ENCODE measurements around the gene CDH13.

CDH13 gene

DNA sequence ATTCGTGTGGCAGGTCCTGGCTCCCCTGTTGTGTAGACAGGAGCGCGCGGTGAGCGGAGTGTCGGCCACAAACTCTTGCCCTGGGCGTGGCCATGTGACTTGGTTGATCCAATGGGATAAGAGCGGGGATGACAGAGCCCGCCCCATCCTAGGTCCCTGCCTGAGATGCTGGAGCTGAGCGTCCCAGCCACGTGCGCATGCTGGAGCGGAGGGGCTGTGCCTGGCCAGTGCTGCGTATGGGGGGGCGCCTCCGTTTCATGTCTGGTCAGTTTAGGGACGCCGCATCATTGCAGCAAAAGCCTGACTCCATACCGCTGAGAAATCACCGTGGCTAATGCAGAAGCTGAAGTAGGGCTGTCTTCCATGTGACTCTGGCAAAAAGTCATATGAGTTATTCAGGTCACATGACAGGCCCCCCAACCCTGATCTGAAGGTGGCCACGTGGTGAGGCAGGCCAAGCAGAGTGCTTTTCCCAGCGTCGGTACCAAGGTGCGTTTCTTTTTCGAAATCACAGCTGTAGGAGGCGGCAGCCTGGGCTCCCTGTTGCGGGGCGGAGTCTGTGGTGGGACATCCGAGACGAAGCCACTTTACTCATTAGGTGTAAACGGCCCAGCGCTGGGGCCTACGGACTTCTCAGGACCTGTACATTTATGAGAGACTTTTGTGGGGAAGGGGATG, 1203.5 kb downstream of the CDH13 start:
- TF ChIP-seq, protein P1, sequence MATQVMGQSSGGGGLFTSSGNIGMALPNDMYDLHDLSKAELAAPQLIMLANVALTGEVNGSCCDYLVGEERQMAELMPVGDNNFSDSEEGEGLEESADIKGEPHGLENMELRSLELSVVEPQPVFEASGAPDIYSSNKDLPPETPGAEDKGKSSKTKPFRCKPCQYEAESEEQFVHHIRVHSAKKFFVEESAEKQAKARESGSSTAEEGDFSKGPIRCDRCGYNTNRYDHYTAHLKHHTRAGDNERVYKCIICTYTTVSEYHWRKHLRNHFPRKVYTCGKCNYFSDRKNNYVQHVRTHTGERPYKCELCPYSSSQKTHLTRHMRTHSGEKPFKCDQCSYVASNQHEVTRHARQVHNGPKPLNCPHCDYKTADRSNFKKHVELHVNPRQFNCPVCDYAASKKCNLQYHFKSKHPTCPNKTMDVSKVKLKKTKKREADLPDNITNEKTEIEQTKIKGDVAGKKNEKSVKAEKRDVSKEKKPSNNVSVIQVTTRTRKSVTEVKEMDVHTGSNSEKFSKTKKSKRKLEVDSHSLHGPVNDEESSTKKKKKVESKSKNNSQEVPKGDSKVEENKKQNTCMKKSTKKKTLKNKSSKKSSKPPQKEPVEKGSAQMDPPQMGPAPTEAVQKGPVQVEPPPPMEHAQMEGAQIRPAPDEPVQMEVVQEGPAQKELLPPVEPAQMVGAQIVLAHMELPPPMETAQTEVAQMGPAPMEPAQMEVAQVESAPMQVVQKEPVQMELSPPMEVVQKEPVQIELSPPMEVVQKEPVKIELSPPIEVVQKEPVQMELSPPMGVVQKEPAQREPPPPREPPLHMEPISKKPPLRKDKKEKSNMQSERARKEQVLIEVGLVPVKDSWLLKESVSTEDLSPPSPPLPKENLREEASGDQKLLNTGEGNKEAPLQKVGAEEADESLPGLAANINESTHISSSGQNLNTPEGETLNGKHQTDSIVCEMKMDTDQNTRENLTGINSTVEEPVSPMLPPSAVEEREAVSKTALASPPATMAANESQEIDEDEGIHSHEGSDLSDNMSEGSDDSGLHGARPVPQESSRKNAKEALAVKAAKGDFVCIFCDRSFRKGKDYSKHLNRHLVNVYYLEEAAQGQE (IDR thresholded peaks at IDR 0.05; ENCODE audit: insufficient read depth in 1 of 2, low read depth in 2 of 2, low read length in 2 of 2), result no peak
- TF ChIP-seq FOXP2 (optimal IDR thresholded peaks at IDR 0.05; ENCODE audit: borderline replicate concordance, extremely low read depth, extremely low read length, insufficient read depth) (no peak), POLR2AphosphoS5 (IDR thresholded peaks at IDR 0.05; ENCODE audit: low read depth, low read length) (no peak), TAF1 (IDR thresholded peaks at IDR 0.05; ENCODE audit: borderline replicate concordance, insufficient read depth, low read length) (no peak), SIN3A (IDR thresholded peaks at IDR 0.05; ENCODE audit: borderline replicate concordance, insufficient read depth, low read length) (no peak)

GRCh38 chr16:83830769-83831455, 1204.1 kb downstream of the CDH13 start:
- TF ChIP-seq POLR2AphosphoS5 (IDR thresholded peaks at IDR 0.05; ENCODE audit: low read depth, low read length), result no peak
- TF ChIP-seq FOXP2 (optimal IDR thresholded peaks at IDR 0.05; ENCODE audit: borderline replicate concordance, extremely low read depth, extremely low read length, insufficient read depth), result no peak
- TF ChIP-seq, protein P1 (IDR thresholded peaks at IDR 0.05; ENCODE audit: insufficient read depth in 1 of 2, low read depth in 2 of 2, low read length in 2 of 2), result no peak
- TF ChIP-seq TAF1 (IDR thresholded peaks at IDR 0.05; ENCODE audit: borderline replicate concordance, insufficient read depth, low read length), result no peak
- TF ChIP-seq SIN3A (IDR thresholded peaks at IDR 0.05; ENCODE audit: borderline replicate concordance, insufficient read depth, low read length), result no peak

- TF ChIP-seq FOXP2 (optimal IDR thresholded peaks at IDR 0.05; ENCODE audit: borderline replicate concordance, extremely low read depth, extremely low read length, insufficient read depth) (no peak), TAF1 (IDR thresholded peaks at IDR 0.05; ENCODE audit: borderline replicate concordance, insufficient read depth, low read length) (no peak), POLR2AphosphoS5 (IDR thresholded peaks at IDR 0.05; ENCODE audit: low read depth, low read length) (no peak), SIN3A (IDR thresholded peaks at IDR 0.05; ENCODE audit: borderline replicate concordance, insufficient read depth, low read length) (no peak)
- TF ChIP-seq, protein P1 (IDR thresholded peaks at IDR 0.05; ENCODE audit: insufficient read depth in 1 of 2, low read depth in 2 of 2, low read length in 2 of 2), result no peak
Observed at GRCh38 chr16:83831456-83831987, 1204.8 kb downstream of the CDH13 start.

- TF ChIP-seq FOXP2 (optimal IDR thresholded peaks at IDR 0.05; ENCODE audit: borderline replicate concordance, extremely low read depth, extremely low read length, insufficient read depth), result no peak
- TF ChIP-seq POLR2AphosphoS5 (IDR thresholded peaks at IDR 0.05; ENCODE audit: low read depth, low read length), result no peak
- TF ChIP-seq SIN3A (IDR thresholded peaks at IDR 0.05; ENCODE audit: borderline replicate concordance, insufficient read depth, low read length), result no peak
- no peak for TF ChIP-seq TAF1 (IDR thresholded peaks at IDR 0.05; ENCODE audit: borderline replicate concordance, insufficient read depth, low read length)
- TF ChIP-seq, protein P1 (IDR thresholded peaks at IDR 0.05; ENCODE audit: insufficient read depth in 1 of 2, low read depth in 2 of 2, low read length in 2 of 2), result no peak
Observed at GRCh38 chr16:83833921-83834320, 1207.2 kb downstream of the CDH13 start.
